Measurements from ENCODE around the gene CST9.
"Not testable (repeated sequence)": the region's sequence is repeated elsewhere in the genome, so short reads cannot be mapped to it uniquely, and the experiment has no call there.

The CST9 gene

GRCh38 chr20:23636908-23637281, 31.2 kb upstream of the CST9 start:
- DNase-seq: no peak

GRCh38 chr20:23636182-23636907, 30.6 kb upstream of the CST9 start:
- no peak for DNase-seq

GRCh38 chr20:23635768-23636090, 30.0 kb upstream of the CST9 start:
- not testable (repeated sequence) for DNase-seq

- DNase-seq: no peak
Measured at GRCh38 chr20:23634985-23635767, 29.5 kb upstream of the CST9 start.

GRCh38 chr20:23634044-23634801, 28.5 kb upstream of the CST9 start:
- DNase-seq: no peak

GRCh38 chr20:23632711-23633573, 27.2 kb upstream of the CST9 start:
- DNase-seq: no peak

- no peak for DNase-seq
Measured at GRCh38 chr20:23631981-23632710, 26.4 kb upstream of the CST9 start.

- DNase-seq: no peak
Measured at GRCh38 chr20:23631226-23631822, 25.6 kb upstream of the CST9 start.

GRCh38 chr20:23630392-23630849, 24.7 kb upstream of the CST9 start:
- no peak for DNase-seq

GRCh38 chr20:23629542-23630391, 24.1 kb upstream of the CST9 start:
- DNase-seq: no peak

- DNase-seq: no peak
Measured at GRCh38 chr20:23629017-23629541, 23.4 kb upstream of the CST9 start.

- DNase-seq: no peak
Measured at GRCh38 chr20:23628402-23629016, 22.8 kb upstream of the CST9 start.

GRCh38 chr20:23627501-23627900, 21.8 kb upstream of the CST9 start:
- no peak for DNase-seq

GRCh38 chr20:23626040-23626620, 20.4 kb upstream of the CST9 start:
- no peak for DNase-seq

- DNase-seq: no peak
Measured at GRCh38 chr20:23625236-23625964, 19.7 kb upstream of the CST9 start.

- no peak for DNase-seq
Measured at GRCh38 chr20:23624324-23624691, 18.6 kb upstream of the CST9 start.

- no peak for DNase-seq
Measured at GRCh38 chr20:23623666-23624323, 18.1 kb upstream of the CST9 start.

GRCh38 chr20:23622839-23623343, 17.2 kb upstream of the CST9 start:
- no peak for DNase-seq

Measured in activated CD4-positive, alpha-beta T cell treated with anti-CD3 and anti-CD28 coated beads, Interleukin-10, Interleukin-2, amounts not matched to agents 100 ng/mL and 50 ng/mL, durations not matched to agents 16 hours and 8 hours (primary cell).